ENCODE measurements around the gene HIP1R.

GRCh38 chr12:122899887-122900286 lies 64.6 kb downstream of the HIP1R start:
- TF ChIP-seq CTCF (IDR thresholded peaks at IDR 0.05) (no peak), REST (IDR thresholded peaks at IDR 0.05; ENCODE audit: insufficient read depth in 1 of 2, low read depth in 2 of 2, low read length in 1 of 2) (no peak), TCF7L2 (IDR thresholded peaks at IDR 0.05; ENCODE audit: low read depth, low read length) (no peak)
